ENCODE measurements around the gene ADM2. TPM values are rescaled to one million over a fixed set of nuclear protein-coding genes. Genes with fewer than 3 reads are reported as not detected.
A peak's percentile ranks its signal among the peaks of the same experiment; 100 is the strongest.

ADM2 gene
- total and polyA plus RNA-seq, 2 of the 13 experiments (the other 11 are each of a cell fraction or from before 2014, with no cell fraction given): 1.2 to 3.0 TPM

DNA sequence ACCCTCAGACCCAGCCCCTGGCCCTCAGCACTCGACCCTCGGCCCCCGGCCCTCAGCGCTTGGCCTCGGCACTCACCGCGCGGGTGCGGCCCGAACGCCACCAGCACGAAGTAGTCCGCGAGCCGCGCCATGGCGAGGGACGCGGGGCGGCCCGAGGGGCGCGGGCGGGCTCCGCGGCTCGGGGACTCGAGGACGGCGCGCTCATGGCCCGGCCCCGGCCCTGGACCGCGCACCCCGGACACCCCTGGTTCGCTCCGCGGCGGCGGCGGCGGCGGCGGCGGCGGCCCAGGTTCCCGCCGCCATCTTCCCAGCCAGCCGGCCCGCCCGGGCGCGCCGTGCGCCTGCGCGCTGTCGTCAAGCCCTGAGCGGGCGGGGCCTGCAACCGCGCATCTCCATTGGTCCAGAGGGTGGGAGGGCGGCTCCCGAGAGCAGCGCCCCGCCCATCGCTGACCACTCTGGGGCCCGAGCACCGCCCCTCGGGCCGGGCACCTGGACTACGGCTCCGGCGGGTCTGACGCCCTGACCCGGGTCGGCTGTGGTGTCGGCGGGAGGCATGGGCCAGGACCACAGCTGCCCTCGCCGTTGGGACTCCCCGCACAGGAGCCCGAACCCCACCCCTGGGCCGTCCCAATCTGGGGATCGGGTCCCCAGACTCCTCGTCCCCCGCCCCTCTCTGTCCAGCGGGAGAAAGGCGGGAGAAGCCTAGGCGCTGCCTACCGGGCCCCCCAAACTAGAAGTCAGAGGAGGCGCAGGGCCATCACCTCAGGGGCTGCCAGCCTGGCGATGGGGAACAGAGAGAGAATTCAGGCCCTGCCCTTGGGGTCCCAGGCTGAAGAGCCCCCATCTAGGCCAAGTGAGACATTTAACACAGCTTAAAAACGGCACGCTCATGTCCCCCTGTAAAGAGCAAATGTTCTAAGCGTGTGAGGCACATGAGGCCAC is 6.4 kb upstream of the ADM2 start, which contains the start of gene SBF1 (continued):
- TF ChIP-seq RBFOX2 (IDR thresholded peaks at IDR 0.05; ENCODE audit: low read depth, low read length): peak; percentile 83
- no peak for TF ChIP-seq NCOA2 (CRISPR knock-in tag; IDR thresholded peaks at IDR 0.05)
- TF ChIP-seq ZMYM4 (CRISPR knock-in tag; IDR thresholded peaks at IDR 0.05): no peak
- peak; percentile 76 for TF ChIP-seq NFYB (CRISPR knock-in tag; IDR thresholded peaks at IDR 0.05)
- TF ChIP-seq XRCC5 (optimal IDR thresholded peaks at IDR 0.05; ENCODE audit: low read length): peak; percentile 43
- TF ChIP-seq, protein P1, sequence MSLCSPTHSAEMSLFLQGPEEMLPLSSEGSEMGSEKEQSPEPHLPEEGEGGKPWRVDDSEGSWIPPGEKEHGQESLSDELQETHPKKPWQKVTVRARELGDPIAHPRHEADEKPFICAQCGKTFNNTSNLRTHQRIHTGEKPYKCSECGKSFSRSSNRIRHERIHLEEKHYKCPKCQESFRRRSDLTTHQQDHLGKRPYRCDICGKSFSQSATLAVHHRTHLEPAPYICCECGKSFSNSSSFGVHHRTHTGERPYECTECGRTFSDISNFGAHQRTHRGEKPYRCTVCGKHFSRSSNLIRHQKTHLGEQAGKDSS (CRISPR knock-in tag; IDR thresholded peaks at IDR 0.05; ENCODE audit: borderline replicate concordance, low read depth): 0 out of 2 replicates have a peak, but pooled peaks have one; percentile 45
- no peak for TF ChIP-seq ZNF746 (CRISPR knock-in tag; IDR thresholded peaks at IDR 0.05)
- TF ChIP-seq SSRP1 (CRISPR knock-in tag; IDR thresholded peaks at IDR 0.05): no peak
- no peak for TF ChIP-seq MZF1 (CRISPR knock-in tag; IDR thresholded peaks at IDR 0.05; ENCODE audit: borderline replicate concordance)

GRCh38 chr22:50475652-50476002 is 5.7 kb upstream of the ADM2 start:
- in situ Hi-C loops (cut with HindIII; ENCODE audit: extremely low pct_ligation_motif_present, low pct_unique_long_range_greater_than_20kb) (no loop called here), intact Hi-C loops (cut with micrococcal nuclease; ENCODE audit: unreplicated experiment) (no loop called here)
- 93% methylated on average over 6 of the region's 6 CpGs for WGBS (ENCODE audit: low lambda C conversion rate)
- DNase-seq (ENCODE audit: low spot score) (no peak), FAIRE-seq (no peak), ATAC-seq (peak; percentile 5)
- H3K9ac ChIP-seq (ENCODE audit: insufficient read depth, low read depth, low read length): peak overlapping the region; percentile 69; the same call in 1 of the 2 replicates
- H4K20me1 ChIP-seq (ENCODE audit: insufficient read depth, low read length): peaks cover 29% of the 10 kb centered on the region
- no peaks in the 10 kb centered on the region for H3K36me3 ChIP-seq (replicated peaks in 1 of 2; ENCODE audit: control insufficient read depth in 1 of 2, insufficient read depth in 2 of 2, low read length in 2 of 2)
- peak overlapping the region; percentile 83 for H3K4me2 ChIP-seq (ENCODE audit: low read depth, low read length)
- no TSS peak for BruUV-seq (replicated peaks)
- peak overlapping the region; percentile 73 to 87 (median 81); a peak in 5 of 6 replicates for H3K4me3 ChIP-seq (replicated peaks in 1 of 3; ENCODE audit: insufficient read depth in 1 of 3, low read depth in 2 of 3, low read length in 3 of 3)
- peaks cover 0 to 4% of the 10 kb centered on the region in 2 experiments; a peak in 1 of 5 replicates for H3K27me3 ChIP-seq (ENCODE audit: control insufficient read depth in 1 of 2, insufficient read depth in 2 of 2, low read length in 2 of 2)
- H2AFZ ChIP-seq (ENCODE audit: low read length): no peak overlapping the region
- peaks cover 36% of the 10 kb centered on the region for H3K79me2 ChIP-seq (ENCODE audit: insufficient read depth, low read length)
- ChIA-PET CTCF (ENCODE audit: low intra/inter-chr PET ratio, low total read pairs) (no interaction called here), POLR2A (interaction anchor here (0.7 to 1.2 kb wide), 2 partner anchors 10 to 31 kb away, joined by 3 to 4 read pairs; partner anchors contain the start of gene MIOX)
- TF ChIP-seq MYC (CRISPR knock-in tag; IDR thresholded peaks at IDR 0.05; ENCODE audit: borderline replicate concordance) (0 out of 2 replicates have a peak, but pooled peaks have one; percentile 1), ZNF687 (CRISPR knock-in tag; IDR thresholded peaks at IDR 0.05) (peak; percentile 3; the same call in 1 of the 2 replicates), ZNF782 (CRISPR knock-in tag; IDR thresholded peaks at IDR 0.05; ENCODE audit: borderline replicate concordance) (no peak), ZFP90 (CRISPR knock-in tag; IDR thresholded peaks at IDR 0.05; ENCODE audit: borderline replicate concordance) (0 out of 2 replicates have a peak, but pooled peaks have one; percentile 49)
- H3K27ac ChIP-seq (ENCODE audit: extremely low read length, insufficient read depth, low read length): no peak overlapping the region
- H3K9me3 ChIP-seq (ENCODE audit: low read length): no peaks in the 10 kb centered on the region
- peaks cover 60% of the 10 kb centered on the region for H3K4me1 ChIP-seq (ENCODE audit: insufficient read depth, low read length)

Data from HepG2 (cell line).